Measurements from ENCODE around the gene GRID2IP. TPM values are rescaled to one million over a fixed set of nuclear protein-coding genes. Genes with fewer than 3 reads are reported as not detected.
"Not testable (repeated sequence)": the region's sequence is repeated elsewhere in the genome, so short reads cannot be mapped to it uniquely, and the experiment has no call there.

GRID2IP gene
- total and polyA plus RNA-seq, 2 donors, result 0.13 to 0.32 TPM

GRCh38 chr7:6479067-6479466 lies 72.2 kb downstream of the GRID2IP start:
- 90% methylated on average over 8 of the region's 8 CpGs for WGBS
- peaks cover 3% of the 10 kb centered on the region for H3K4me1 ChIP-seq (ENCODE audit: insufficient read depth)
- no peaks in the 10 kb centered on the region for H3K36me3 ChIP-seq (ENCODE audit: insufficient read depth)
- no peak overlapping the region for H3K4me3 ChIP-seq (ENCODE audit: low read depth, low read length)
- no peak for DNase-seq (ENCODE audit: extremely low spot score)
- no peak overlapping the region for H3K27ac ChIP-seq (ENCODE audit: low read depth)

GRCh38 chr7:6478186-6478585 lies 73.1 kb downstream of the GRID2IP start:
- peaks cover 3% of the 10 kb centered on the region for H3K4me1 ChIP-seq (ENCODE audit: insufficient read depth)
- WGBS, result 94% methylated on average over 7 of the region's 7 CpGs
- no peak for DNase-seq (ENCODE audit: extremely low spot score)

GRCh38 chr7:6477318-6477660 lies 74.0 kb downstream of the GRID2IP start:
- Histone ChIP-seq H3K4me1 (ENCODE audit: insufficient read depth) (peaks cover 1% of the 10 kb centered on the region), H3K27ac (ENCODE audit: low read depth) (no peak overlapping the region), H3K36me3 (ENCODE audit: insufficient read depth) (no peaks in the 10 kb centered on the region), H3K4me3 (ENCODE audit: low read depth, low read length) (no peak overlapping the region)
- 54% methylated on average over 1 of the region's 1 CpG for WGBS
- no peak for DNase-seq (ENCODE audit: extremely low spot score)

More at GRCh38 chr7:6478186-6478585, 73.1 kb downstream of the GRID2IP start:
- Histone ChIP-seq H3K36me3 (ENCODE audit: insufficient read depth) (no peaks in the 10 kb centered on the region), H3K4me3 (ENCODE audit: low read depth, low read length) (no peak overlapping the region), H3K27ac (ENCODE audit: low read depth) (no peak overlapping the region)

DNA sequence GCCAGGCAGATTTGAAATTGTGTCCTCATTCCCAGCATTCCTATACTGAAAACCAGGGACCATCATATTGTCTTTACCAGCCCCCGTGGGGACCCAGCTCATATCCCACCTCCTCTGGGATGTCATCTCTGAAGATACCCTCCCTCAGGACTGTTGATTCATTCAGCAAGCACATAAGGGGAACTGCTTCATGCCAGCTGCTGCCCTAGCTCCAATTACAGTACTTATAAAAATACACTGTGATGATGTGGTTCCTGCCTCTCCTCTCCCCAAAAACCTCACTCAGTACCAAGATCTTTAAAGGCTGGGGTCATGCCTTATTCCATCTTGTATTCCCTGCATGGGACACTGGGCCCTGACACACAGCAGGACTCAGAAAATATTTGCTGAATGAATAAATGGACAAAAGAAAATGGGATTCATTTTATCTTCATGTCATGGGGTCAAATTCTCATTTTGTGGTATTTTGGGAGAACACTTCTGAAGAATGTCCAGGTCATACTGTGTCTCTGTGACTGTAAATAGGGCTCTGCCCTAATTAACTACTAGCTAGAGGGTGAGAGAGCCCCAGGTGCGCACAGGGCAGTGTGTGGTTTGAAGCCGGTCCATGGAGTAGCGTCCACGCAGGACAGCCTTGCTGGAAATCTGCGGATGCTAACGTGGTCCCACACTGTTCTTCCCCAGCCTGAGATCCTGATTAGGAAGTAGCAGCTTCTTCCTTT lies 74.5 kb downstream of the GRID2IP start:
- Histone ChIP-seq H3K36me3 (ENCODE audit: insufficient read depth) (no peaks in the 10 kb centered on the region), H3K27ac (ENCODE audit: low read depth) (no peak overlapping the region), H3K4me1 (ENCODE audit: insufficient read depth) (peaks cover 1% of the 10 kb centered on the region), H3K4me3 (ENCODE audit: low read depth, low read length) (no peak overlapping the region)
- no peak for DNase-seq (ENCODE audit: extremely low spot score)
- 69% methylated on average over 7 of the region's 7 CpGs for WGBS

- no peaks in the 10 kb centered on the region for H3K36me3 ChIP-seq (ENCODE audit: insufficient read depth)
- no peak for DNase-seq (ENCODE audit: extremely low spot score)
- H3K27ac ChIP-seq (ENCODE audit: low read depth), result no peak overlapping the region
- H3K4me3 ChIP-seq (ENCODE audit: low read depth, low read length), result no peak overlapping the region
- peaks cover 1% of the 10 kb centered on the region for H3K4me1 ChIP-seq (ENCODE audit: insufficient read depth)
- 75% methylated on average over 3 of the region's 3 CpGs for WGBS
These were observed 75.7 kb downstream of the GRID2IP start for GRCh38 chr7:6475433-6476186.

DNA sequence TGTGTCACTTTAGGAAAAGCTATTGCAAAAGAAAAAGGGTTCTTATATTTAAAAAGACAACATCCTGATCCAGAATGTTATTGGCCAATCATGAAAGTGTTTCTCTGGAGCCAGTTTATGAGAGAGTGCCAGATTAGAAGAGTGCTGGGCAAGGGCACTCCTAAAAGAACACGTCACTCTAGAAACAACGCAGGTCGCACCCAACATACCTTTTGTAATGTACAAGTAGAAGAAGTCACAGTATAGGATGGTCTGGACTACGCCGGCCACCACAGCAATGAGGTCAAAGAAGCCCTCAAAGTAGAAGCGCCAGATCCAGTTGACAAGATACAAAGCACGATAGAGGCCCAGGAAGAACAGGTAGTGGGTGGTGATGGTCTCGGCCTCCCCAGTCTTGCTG lies 85.4 kb downstream of the GRID2IP start:
- H3K36me3 ChIP-seq (ENCODE audit: insufficient read depth), result peaks cover 2% of the 10 kb centered on the region
- H3K27ac ChIP-seq (ENCODE audit: low read depth), result no peak overlapping the region
- H3K4me1 ChIP-seq (ENCODE audit: insufficient read depth), result no peaks in the 10 kb centered on the region
- no peak for DNase-seq (ENCODE audit: extremely low spot score)
- 99% methylated on average over 8 of the region's 8 CpGs for WGBS
- no peak overlapping the region for H3K4me3 ChIP-seq (ENCODE audit: low read depth, low read length)

DNA sequence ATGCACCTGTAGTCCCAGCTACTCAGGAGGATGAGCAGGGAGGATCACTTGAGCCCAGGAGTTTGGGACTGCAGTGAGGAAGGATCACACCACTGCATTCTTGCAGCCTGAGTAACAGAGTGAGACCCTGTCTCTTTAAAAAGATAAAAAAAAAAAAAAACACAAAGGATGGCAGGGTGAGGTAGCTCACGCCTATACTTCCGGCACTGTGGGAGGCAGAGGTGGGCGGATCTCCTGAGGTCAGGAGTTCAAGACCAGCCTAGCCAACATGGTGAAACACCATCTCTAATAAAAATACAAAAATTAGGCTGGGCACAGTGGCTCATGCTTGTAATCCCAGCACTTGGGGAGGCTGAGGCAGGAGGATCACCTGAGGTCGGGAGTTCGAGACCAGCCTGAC lies 87.7 kb downstream of the GRID2IP start:
- WGBS, result 87% methylated on average over 5 of the region's 5 CpGs
- not testable (repeated sequence) for H3K27ac ChIP-seq (ENCODE audit: low read depth); H3K36me3 ChIP-seq (ENCODE audit: insufficient read depth); H3K4me1 ChIP-seq (ENCODE audit: insufficient read depth); H3K4me3 ChIP-seq (ENCODE audit: low read depth, low read length); DNase-seq (ENCODE audit: extremely low spot score)

- Histone ChIP-seq H3K4me3 (ENCODE audit: low read depth, low read length) (no peak overlapping the region), H3K36me3 (ENCODE audit: insufficient read depth) (peaks cover 2% of the 10 kb centered on the region), H3K4me1 (ENCODE audit: insufficient read depth) (no peaks in the 10 kb centered on the region), H3K27ac (ENCODE audit: low read depth) (no peak overlapping the region)
- no peak for DNase-seq (ENCODE audit: extremely low spot score)
- 61% methylated on average over 4 of the region's 4 CpGs for WGBS
These were observed 89.2 kb downstream of the GRID2IP start for GRCh38 chr7:6461946-6462550.

GRCh38 chr7:6460990-6461584 lies 90.2 kb downstream of the GRID2IP start:
- H3K36me3 ChIP-seq (ENCODE audit: insufficient read depth), result peaks cover 2% of the 10 kb centered on the region
- H3K27ac ChIP-seq (ENCODE audit: low read depth), result no peak overlapping the region
- H3K4me1 ChIP-seq (ENCODE audit: insufficient read depth), result no peaks in the 10 kb centered on the region
- 92% methylated on average over 11 of the region's 11 CpGs for WGBS
- no peak overlapping the region for H3K4me3 ChIP-seq (ENCODE audit: low read depth, low read length)
- DNase-seq (ENCODE audit: extremely low spot score), result no peak

DNA sequence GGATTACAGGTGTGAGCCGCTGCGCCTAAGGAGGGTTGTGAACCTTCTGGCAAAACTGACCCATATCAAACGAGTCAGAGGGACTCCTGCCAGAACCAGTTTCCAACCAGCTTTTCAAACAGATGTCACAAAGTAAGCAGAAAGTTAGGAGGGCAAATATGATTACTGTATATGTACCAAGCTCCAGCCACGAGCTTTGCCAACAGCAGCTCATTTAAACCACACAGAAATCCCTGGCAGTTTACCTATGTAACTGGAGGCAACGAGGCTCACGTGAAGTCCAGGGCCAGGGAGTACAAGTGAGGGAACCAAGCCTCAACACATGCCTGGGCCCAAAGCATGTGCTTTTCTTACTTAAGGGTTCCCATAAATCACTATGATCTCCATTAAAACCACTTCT lies 91.0 kb downstream of the GRID2IP start:
- H3K4me3 ChIP-seq (ENCODE audit: low read depth, low read length), result no peak overlapping the region
- H3K4me1 ChIP-seq (ENCODE audit: insufficient read depth), result no peaks in the 10 kb centered on the region
- H3K27ac ChIP-seq (ENCODE audit: low read depth), result no peak overlapping the region
- WGBS, result 75% methylated on average over 6 of the region's 6 CpGs
- H3K36me3 ChIP-seq (ENCODE audit: insufficient read depth), result no peaks in the 10 kb centered on the region
- no peak for DNase-seq (ENCODE audit: extremely low spot score)

GRCh38 chr7:6458676-6459075 lies 92.6 kb downstream of the GRID2IP start:
- not testable (repeated sequence) for DNase-seq (ENCODE audit: extremely low spot score); H3K27ac ChIP-seq (ENCODE audit: low read depth); H3K36me3 ChIP-seq (ENCODE audit: insufficient read depth); H3K4me1 ChIP-seq (ENCODE audit: insufficient read depth); H3K4me3 ChIP-seq (ENCODE audit: low read depth, low read length)
- WGBS, result 86% methylated on average over 3 of the region's 3 CpGs

GRCh38 chr7:6453734-6454133 lies 97.5 kb downstream of the GRID2IP start:
- no peaks in the 10 kb centered on the region for H3K4me1 ChIP-seq (ENCODE audit: insufficient read depth)
- no peak for DNase-seq (ENCODE audit: extremely low spot score)
- H3K27ac ChIP-seq (ENCODE audit: low read depth), result no peak overlapping the region
- no peak overlapping the region for H3K4me3 ChIP-seq (ENCODE audit: low read depth, low read length)
- H3K36me3 ChIP-seq (ENCODE audit: insufficient read depth), result no peaks in the 10 kb centered on the region
- 69% methylated on average over 4 of the region's 4 CpGs for WGBS

- no peaks in the 10 kb centered on the region for H3K4me1 ChIP-seq (ENCODE audit: insufficient read depth)
- WGBS, result 88% methylated on average over 6 of the region's 6 CpGs
- no peak for DNase-seq (ENCODE audit: extremely low spot score)
These were observed 100.0 kb downstream of the GRID2IP start for GRCh38 chr7:6451224-6451705.

More at GRCh38 chr7:6451224-6451705, 100.0 kb downstream of the GRID2IP start:
- Histone ChIP-seq H3K27ac (ENCODE audit: low read depth) (no peak overlapping the region), H3K36me3 (ENCODE audit: insufficient read depth) (no peaks in the 10 kb centered on the region), H3K4me3 (ENCODE audit: low read depth, low read length) (no peak overlapping the region)

Measured in urinary bladder (tissue), 4 donors.